HCT116 (cell line): ENCODE results near the gene CDC14A.

ENCODE experiments used
- CTCF ChIP-seq, 3 experiments: fragments of 200-600 bp in 1 of 3; sonication (generic) in 1 of 3; IDR thresholded peaks in 2 of 3; conservative IDR thresholded peaks in 1 of 3; 2 replicates each; pipeline ENCODE4 v1.5.1; 2012 to 2017; ENCODE audit warnings: low read depth in 2 of 3, low read length in 2 of 3, antibody characterized with exemption in 1 of 3, borderline replicate concordance in 1 of 3, control low read depth in 1 of 3, mild to moderate bottlenecking in 1 of 3, mixed read lengths in 1 of 3, mixed run types in 1 of 3, moderate library complexity in 1 of 3; ENCODE audit not compliant: insufficient read depth in 1 of 3
- EZH2phosphoT487 ChIP-seq: fragments of 200-600 bp; IDR thresholded peaks from 2 replicates; pipeline ENCODE4 v1.6.1; 2018; ENCODE audit warnings: antibody characterized with exemption, borderline replicate concordance
- POLR2A ChIP-seq: IDR thresholded peaks from 2 replicates; pipeline ENCODE4 v1.7.0; 2011; ENCODE audit warnings: borderline replicate concordance; ENCODE audit not compliant: insufficient read depth, insufficient read length; ENCODE audit errors: extremely low read depth
- POLR2AphosphoS5 ChIP-seq: IDR thresholded peaks from 2 replicates; pipeline ENCODE4 v1.6.1; 2011; ENCODE audit warnings: mild to moderate bottlenecking, low read depth, low read length, moderate library complexity
- REST ChIP-seq: IDR thresholded peaks from 2 replicates; pipeline ENCODE4 v1.6.1; 2012; ENCODE audit warnings: low read depth
- SIN3A ChIP-seq: IDR thresholded peaks from 2 replicates; pipeline ENCODE4 v1.6.1; 2012; ENCODE audit warnings: low read depth
- SP1 ChIP-seq: IDR thresholded peaks from 2 replicates; pipeline ENCODE4 v1.6.1; 2012; ENCODE audit warnings: low read depth
- TCF7L2 ChIP-seq: IDR thresholded peaks from 2 replicates; pipeline ENCODE4 v1.7.0; 2011; ENCODE audit warnings: borderline replicate concordance, inconsistent platforms; ENCODE audit not compliant: insufficient read depth, insufficient read length; ENCODE audit errors: extremely low read depth
- TF ChIP-seq, protein P1 (sequence below): IDR thresholded peaks from 2 replicates; pipeline ENCODE4 v1.6.1; 2012

- TF ChIP-seq, protein P1, sequence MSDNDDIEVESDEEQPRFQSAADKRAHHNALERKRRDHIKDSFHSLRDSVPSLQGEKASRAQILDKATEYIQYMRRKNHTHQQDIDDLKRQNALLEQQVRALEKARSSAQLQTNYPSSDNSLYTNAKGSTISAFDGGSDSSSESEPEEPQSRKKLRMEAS = no peak
- TF ChIP-seq EZH2phosphoT487 (no peak), CTCF (IDR thresholded peaks at IDR 0.05 in 2 of 3, conservative IDR thresholded peaks at IDR 0.05 in 1 of 3; ENCODE audit: borderline replicate concordance in 1 of 3, insufficient read depth in 1 of 3, low read depth in 2 of 3, low read length in 2 of 3) (no peak), SIN3A (no peak), POLR2A (no peak), REST (no peak), POLR2AphosphoS5 (no peak), SP1 (no peak), TCF7L2 (no peak)
Measured at GRCh38 chr1:100545855-100546254, 193.5 kb downstream of the CDC14A start.
